SU-DHL-6 (cell line): Measurements from ENCODE around the gene BANF2.

Experiments
- H2AFZ ChIP-seq: fragments of 200-600 bp; sonication (generic); 2 replicates; pipeline ENCODE4 v1.6.1; 2014; ENCODE audit warnings: low read depth, mild to moderate bottlenecking, moderate library complexity, mixed read lengths, antibody characterized with exemption, low read length; ENCODE audit not compliant: severe bottlenecking
- H3F3A ChIP-seq: fragments of 200-600 bp; shearing (Covaris generic); 2 replicates; pipeline ENCODE4 v1.6.0; 2016; ENCODE audit warnings: antibody characterized with exemption, mild to moderate bottlenecking; ENCODE audit not compliant: insufficient read depth
- H3K27ac ChIP-seq: fragments of 200-600 bp; sonication (generic); 2 replicates; pipeline ENCODE4 v1.5.1; 2016; ENCODE audit warnings: low read depth, mild to moderate bottlenecking, low read length, moderate library complexity, mixed read lengths
- H3K27me3 ChIP-seq: fragments of 200-600 bp; sonication (generic), shearing (Covaris generic); 2 replicates; pipeline ENCODE4 v1.6.0; 2014; ENCODE audit warnings: mild to moderate bottlenecking, low read length
- H3K36me3 ChIP-seq: fragments of 200-600 bp; sonication (generic); 2 replicates; pipeline ENCODE4 v1.6.1; 2014; ENCODE audit warnings: mild to moderate bottlenecking, low read length, mixed read lengths
- H3K4me2 ChIP-seq: fragments of 300-600, 200-600 bp; shearing (Covaris generic), sonication (generic); 2 replicates; pipeline ENCODE4 v1.6.0; 2014; ENCODE audit warnings: low read length, low read depth, mild to moderate bottlenecking; ENCODE audit not compliant: poor library complexity, severe bottlenecking
- H3K4me3 ChIP-seq: fragments of 200-600 bp; sonication (generic); 2 replicates; pipeline ENCODE4 v1.5.1; 2014; ENCODE audit warnings: antibody characterized with exemption, low read length, mild to moderate bottlenecking, mixed read lengths; ENCODE audit not compliant: insufficient read depth, poor library complexity, severe bottlenecking
- H3K79me2 ChIP-seq: fragments of 200-600 bp; sonication (generic); 2 replicates; pipeline ENCODE4 v1.6.1; 2014; ENCODE audit warnings: mild to moderate bottlenecking, low read length, moderate library complexity; ENCODE audit not compliant: insufficient read depth
- H3K9ac ChIP-seq: fragments of 200-600 bp; sonication (generic); 2 replicates; pipeline ENCODE4 v1.7.0; 2014; ENCODE audit warnings: mild to moderate bottlenecking, low read length
- H3K9me2 ChIP-seq: fragments of 200-600 bp; sonication (generic); replicated peaks from 2 replicates; pipeline ENCODE4 v1.6.1; 2014; ENCODE audit warnings: low read length; ENCODE audit not compliant: insufficient read depth
- H3K9me3 ChIP-seq: fragments of 200-600 bp; sonication (generic); 2 replicates; pipeline ENCODE4 v1.6.1; 2014; ENCODE audit warnings: low read length, mixed read lengths; ENCODE audit not compliant: insufficient read depth
- H4K20me1 ChIP-seq: fragments of 200-600 bp; sonication (generic); 2 replicates; pipeline ENCODE4 v1.6.1; 2014; ENCODE audit warnings: low read depth, mild to moderate bottlenecking, antibody characterized with exemption, low read length, moderate library complexity, mixed read lengths
- CTCF ChIP-seq: fragments of 200-600 bp; sonication (generic); IDR thresholded peaks from one replicate; pipeline ENCODE4 v1.5.1; 2017; ENCODE audit warnings: antibody characterized with exemption, mild to moderate bottlenecking, low read length, moderate library complexity; ENCODE audit not compliant: insufficient read depth, poor library complexity, severe bottlenecking
- EZH2phosphoT487 ChIP-seq: fragments of 200-600 bp; sonication (generic), shearing (Covaris generic); conservative IDR thresholded peaks from 2 replicates; pipeline ENCODE4 v1.6.1; 2018; ENCODE audit warnings: mild to moderate bottlenecking, antibody characterized with exemption, low read length, moderate library complexity, mixed read lengths

The BANF2 gene

GRCh38 chr20:17697171-17697570 is 2.6 kb upstream of the BANF2 start:
- no peaks in the 10 kb centered on the region for H3K9me2 ChIP-seq
- TF ChIP-seq EZH2phosphoT487 (no peak), CTCF (no peak)
- H4K20me1 ChIP-seq = no peaks in the 10 kb centered on the region
- H3K9me3 ChIP-seq = no peaks in the 10 kb centered on the region
- no peaks in the 10 kb centered on the region for H3K79me2 ChIP-seq
- no peak overlapping the region for H3K27ac ChIP-seq
- no peaks in the 10 kb centered on the region for H3K27me3 ChIP-seq
- H3K9ac ChIP-seq = no peak overlapping the region
- H2AFZ ChIP-seq = no peak overlapping the region
- no peak overlapping the region for H3K4me2 ChIP-seq
- no peak overlapping the region for H3K4me3 ChIP-seq
- no peaks in the 10 kb centered on the region for H3K36me3 ChIP-seq
- no peaks in the 10 kb centered on the region for H3F3A ChIP-seq

GRCh38 chr20:17698384-17698783 is 1.4 kb upstream of the BANF2 start:
- TF ChIP-seq CTCF (no peak), EZH2phosphoT487 (no peak)
- H3K9me2 ChIP-seq = no peaks in the 10 kb centered on the region
- H3K4me2 ChIP-seq = no peak overlapping the region
- no peak overlapping the region for H3K4me3 ChIP-seq
- H3K27me3 ChIP-seq = no peaks in the 10 kb centered on the region
- no peak overlapping the region for H3K27ac ChIP-seq
- H3K9me3 ChIP-seq = no peaks in the 10 kb centered on the region
- H4K20me1 ChIP-seq = no peaks in the 10 kb centered on the region
- no peak overlapping the region for H2AFZ ChIP-seq
- no peak overlapping the region for H3K9ac ChIP-seq
- no peaks in the 10 kb centered on the region for H3K79me2 ChIP-seq
- H3K36me3 ChIP-seq = no peaks in the 10 kb centered on the region
- H3F3A ChIP-seq = no peaks in the 10 kb centered on the region

- no peaks in the 10 kb centered on the region for H4K20me1 ChIP-seq
Observed at GRCh38 chr20:17700637-17701036, 871 bp downstream of the BANF2 start.

More at GRCh38 chr20:17700637-17701036, 871 bp downstream of the BANF2 start:
- H3K36me3 ChIP-seq = no peaks in the 10 kb centered on the region
- H3F3A ChIP-seq = no peaks in the 10 kb centered on the region
- no peaks in the 10 kb centered on the region for H3K9me2 ChIP-seq
- TF ChIP-seq EZH2phosphoT487 (no peak), CTCF (no peak)
- no peak overlapping the region for H3K4me3 ChIP-seq
- no peak overlapping the region for H3K4me2 ChIP-seq
- no peaks in the 10 kb centered on the region for H3K27me3 ChIP-seq
- no peak overlapping the region for H3K27ac ChIP-seq
- no peaks in the 10 kb centered on the region for H3K9me3 ChIP-seq
- H3K9ac ChIP-seq = no peak overlapping the region
- no peaks in the 10 kb centered on the region for H3K79me2 ChIP-seq
- no peak overlapping the region for H2AFZ ChIP-seq
